HepG2 (cell line): Measurements from ENCODE around the gene C2orf81. TPM values are rescaled to one million over a fixed set of nuclear protein-coding genes. Genes with fewer than 3 reads are reported as not detected.

Source experiments
- EED ChIP-seq: sonication (generic); formaldehyde crosslinking; IDR thresholded peaks from 2 replicates; pipeline ENCODE4 v1.5.0; 2020; ENCODE audit warnings: mild to moderate bottlenecking, missing genetic modification reagents
- FOXP4 ChIP-seq: sonication (generic); formaldehyde crosslinking; IDR thresholded peaks from 2 replicates; pipeline ENCODE4 v1.4.0; 2020; ENCODE audit warnings: missing genetic modification reagents
- GLMP ChIP-seq: sonication (generic); formaldehyde crosslinking; IDR thresholded peaks from 2 replicates; pipeline ENCODE4 v1.9.0; 2021; ENCODE audit warnings: missing genetic modification reagents, mild to moderate bottlenecking, borderline replicate concordance
- GZF1 ChIP-seq: sonication (generic); formaldehyde crosslinking; IDR thresholded peaks from 2 replicates; pipeline ENCODE4 v1.5.1; 2020; ENCODE audit warnings: mild to moderate bottlenecking, missing genetic modification reagents
- HMGXB4 ChIP-seq, 2 experiments: sonication (generic) in 1 of 2; formaldehyde crosslinking in 1 of 2; IDR thresholded peaks; 2 replicates each; pipeline versions ENCODE4 v1.4.0 to v1.6.1; 2018 to 2020; ENCODE audit warnings: missing genetic modification reagents in 2 of 2, borderline replicate concordance in 1 of 2, low read depth in 1 of 2, mild to moderate bottlenecking in 1 of 2, missing biosample characterization in 1 of 2
- HNF4G ChIP-seq, 2 experiments: sonication (generic) in 1 of 2; formaldehyde crosslinking in 1 of 2; IDR thresholded peaks; 2 replicates each; pipeline versions ENCODE4 v1.4.0 to v1.6.1; 2011 to 2020; ENCODE audit warnings: borderline replicate concordance in 2 of 2, low read depth in 2 of 2, mild to moderate bottlenecking in 2 of 2, low read length in 1 of 2, missing genetic modification reagents in 1 of 2, moderate library complexity in 1 of 2
- MAX ChIP-seq: IDR thresholded peaks from 2 replicates; pipeline ENCODE4 v1.6.1; 2012; ENCODE audit warnings: inconsistent platforms
- MIXL1 ChIP-seq: IDR thresholded peaks from 2 replicates; pipeline ENCODE4 v1.6.1; 2016
- NFE2L1 ChIP-seq: sonication (generic); formaldehyde crosslinking; IDR thresholded peaks from 2 replicates; pipeline ENCODE4 v1.4.0; 2020; ENCODE audit warnings: missing genetic modification reagents, mild to moderate bottlenecking, borderline replicate concordance
- NFIC ChIP-seq: IDR thresholded peaks from 2 replicates; pipeline ENCODE4 v1.6.1; 2012; ENCODE audit warnings: mild to moderate bottlenecking, low read length, inconsistent platforms
- NRL ChIP-seq: sonication (generic); formaldehyde crosslinking; IDR thresholded peaks from 2 replicates; pipeline ENCODE4 v1.5.0; 2020; ENCODE audit warnings: missing genetic modification reagents, mild to moderate bottlenecking, moderate library complexity, borderline replicate concordance
- PHF20 ChIP-seq: sonication (generic); formaldehyde crosslinking; IDR thresholded peaks from 2 replicates; pipeline ENCODE4 v1.5.0; 2020; ENCODE audit warnings: mild to moderate bottlenecking, missing genetic modification reagents
- SNAPC2 ChIP-seq: sonication (generic); formaldehyde crosslinking; IDR thresholded peaks from 2 replicates; pipeline ENCODE4 v1.8.1; 2022; ENCODE audit warnings: mild to moderate bottlenecking, missing genetic modification reagents
- THAP9 ChIP-seq: sonication (generic); formaldehyde crosslinking; IDR thresholded peaks from 2 replicates; pipeline ENCODE4; 2020; ENCODE audit warnings: missing genetic modification reagents, mild to moderate bottlenecking, borderline replicate concordance
- ZBTB1 ChIP-seq: sonication (generic); formaldehyde crosslinking; IDR thresholded peaks from 2 replicates; pipeline ENCODE4 v1.4.0; 2020; ENCODE audit warnings: missing genetic modification reagents, borderline replicate concordance
- ZNF552 ChIP-seq: sonication (generic); formaldehyde crosslinking; IDR thresholded peaks from 2 replicates; pipeline ENCODE4 v1.9.0; 2022; ENCODE audit warnings: missing genetic modification reagents, mild to moderate bottlenecking, borderline replicate concordance
- ZNF670 ChIP-seq: sonication (generic); formaldehyde crosslinking; IDR thresholded peaks from 2 replicates; pipeline ENCODE4 v1.8.0; 2022; ENCODE audit warnings: mild to moderate bottlenecking, missing genetic modification reagents, borderline replicate concordance
- ZNF781 ChIP-seq: sonication (generic); formaldehyde crosslinking; IDR thresholded peaks from 2 replicates; pipeline ENCODE4 v1.5.1; 2020; ENCODE audit warnings: borderline replicate concordance, mild to moderate bottlenecking, missing genetic modification reagents; ENCODE audit errors: not compliant biosample characterization
- ZNF878 ChIP-seq: sonication (generic); formaldehyde crosslinking; IDR thresholded peaks from 2 replicates; pipeline ENCODE4 v1.8.1; 2023; ENCODE audit warnings: mild to moderate bottlenecking, missing genetic modification reagents, moderate library complexity
- ZSCAN21 ChIP-seq: sonication (generic); formaldehyde crosslinking; IDR thresholded peaks from 2 replicates; pipeline ENCODE4 v1.8.0; 2022; ENCODE audit warnings: mild to moderate bottlenecking, missing genetic modification reagents, moderate library complexity, borderline replicate concordance
- polyA plus RNA-seq, 8 experiments: library from polyadenylated mRNA; depleted of rRNA in 3 of 8; stranded (reverse) in 7 of 8; unstranded in 1 of 8; fragments of >200 nt; fragmentation: Illumina TruSeq in 4 of 8; extraction: Trizol in 4 of 8; gene quantifications; 2 replicates each; pipeline versions ENCODE4 v1.2.1 to v1.2.3, GENCODE V29; 2011 to 2016; ENCODE audit warnings: low read depth in 4 of 8, missing spikeins in 1 of 8, mixed read lengths in 1 of 8; ENCODE audit not compliant: insufficient read depth in 1 of 8
- total RNA-seq, 5 experiments: library from RNA; depleted of rRNA; stranded (reverse); fragments of >200 nt; fragmentation: Illumina TruSeq; extraction: Trizol; gene quantifications; 2 replicates each; pipeline ENCODE4 v1.2.3, GENCODE V29; 2016; ENCODE audit warnings: low read depth in 1 of 5

C2orf81 gene
- total and polyA plus RNA-seq, 2 of the 13 experiments (the other 11 are each of a cell fraction or from before 2014, with no cell fraction given), result 0.15 to 0.17 TPM

- no peak for TF ChIP-seq THAP9 (CRISPR knock-in tag)
- TF ChIP-seq SNAPC2, result peak; percentile 11; the same call in 1 of the 2 replicates
- 0 out of 2 replicates have a peak, but pooled peaks have one; percentile 3 for TF ChIP-seq HNF4G (IDR thresholded peaks at IDR 0.05; ENCODE audit: borderline replicate concordance, low read depth, low read length)
- TF ChIP-seq HNF4G (CRISPR knock-in tag; IDR thresholded peaks at IDR 0.05; ENCODE audit: borderline replicate concordance, low read depth), result peak; percentile 15; the same call in 1 of the 2 replicates
- TF ChIP-seq NRL (CRISPR knock-in tag), result 0 out of 2 replicates have a peak, but pooled peaks have one; percentile 7
- TF ChIP-seq ZNF781 (CRISPR knock-in tag), result no peak
- TF ChIP-seq ZNF670 (CRISPR knock-in tag), result no peak; the same call in none of the 2 replicates
- TF ChIP-seq NFIC, result no peak
- no peak; the same call in 1 of the 2 replicates for TF ChIP-seq MAX
- TF ChIP-seq FOXP4, result no peak
- no peak for TF ChIP-seq HMGXB4 (CRISPR knock-in tag; IDR thresholded peaks at IDR 0.05; ENCODE audit: borderline replicate concordance in 1 of 2, low read depth in 1 of 2)
- no peak for TF ChIP-seq EED (CRISPR knock-in tag)
- TF ChIP-seq PHF20, result peak; percentile 2
- TF ChIP-seq GZF1 (CRISPR knock-in tag), result no peak
- TF ChIP-seq ZNF552 (CRISPR knock-in tag), result no peak
- TF ChIP-seq MIXL1, result no peak
- no peak for TF ChIP-seq GLMP
- TF ChIP-seq ZNF878 (CRISPR knock-in tag), result 0 out of 2 replicates have a peak, but pooled peaks have one; percentile 6
- TF ChIP-seq ZSCAN21, result no peak
- 0 out of 2 replicates have a peak, but pooled peaks have one; percentile 43 for TF ChIP-seq ZBTB1 (CRISPR knock-in tag)
- no peak for TF ChIP-seq NFE2L1 (CRISPR knock-in tag)
Observed at GRCh38 chr2:74441170-74441689, 19.8 kb upstream of the C2orf81 start (continued).
